PC-3 (cell line): ENCODE data around the gene ADAMTS5. TPM values are rescaled to one million over a fixed set of nuclear protein-coding genes. Genes with fewer than 3 reads are reported as not detected.

Experiments used
- ATAC-seq: fragments of 200-7000 bp; cut with Tn5 transposase; 2 replicates; pipeline ENCODE4 v1.9.1; 2020; ENCODE audit warnings: mild to moderate bottlenecking, moderate library complexity
- Bru-seq: library from RNA; stranded (reverse); fragments of 400-500 nt; gene quantifications from one replicate; lab custom pipeline; 2021; lab: Mats Ljungman, UMichigan
- BruChase-seq, 2 experiments: library from RNA; stranded (reverse); fragments of 400-500 nt; gene quantifications; one replicate each; lab custom pipeline; 2021; lab: Mats Ljungman, UMichigan
- BruUV-seq: library from RNA; stranded (reverse); fragments of 400-500 nt; replicated peaks from 2 replicates; lab custom pipeline; 2021; lab: Mats Ljungman, UMichigan
- CTCF ChIA-PET: fragments of 300-600 bp; sonication (Branson Sonifier 250); formaldehyde crosslinking; loops from one replicate; lab custom pipeline; 2022; ENCODE audit warnings: antibody characterized with exemption; lab: Charles Lee
- POLR2A ChIA-PET: fragments of 300-600 bp; sonication (Branson Sonifier 250); formaldehyde crosslinking; loops from one replicate; lab custom pipeline; 2022; ENCODE audit warnings: antibody characterized with exemption; ENCODE audit not compliant: unreplicated experiment; lab: Charles Lee
- DNase-seq: peaks from one replicate; pipeline ENCODE4 v3.0.0-alpha.2; 2015
- H2AFZ ChIP-seq: fragments of 300-600 bp; sonication (generic); 2 replicates; pipeline ENCODE4 v1.6.0; 2016; ENCODE audit warnings: antibody characterized with exemption, low read length
- H3F3A ChIP-seq: fragments of 300-600 bp; sonication (generic); one replicate; pipeline ENCODE4 v1.6.0; 2017; ENCODE audit warnings: antibody characterized with exemption, low read length, control low read depth, mild to moderate bottlenecking; ENCODE audit not compliant: unreplicated experiment
- H3K27ac ChIP-seq: fragments of 300-600 bp; sonication (generic); 2 replicates; pipeline ENCODE4 v1.5.1; 2016; ENCODE audit warnings: mild to moderate bottlenecking, low read length
- H3K27me3 ChIP-seq: fragments of 300-600 bp; sonication (generic); 2 replicates; pipeline ENCODE4 v1.6.1; 2016; ENCODE audit warnings: low read length, mixed read lengths
- H3K36me3 ChIP-seq: fragments of 300-600 bp; sonication (generic); 2 replicates; pipeline ENCODE4 v1.6.1; 2016; ENCODE audit warnings: low read depth, mixed run types, low read length, mixed read lengths
- H3K4me1 ChIP-seq: fragments of 300-600 bp; sonication (generic); 2 replicates; pipeline ENCODE4 v1.5.1; 2016; ENCODE audit warnings: low read length; ENCODE audit not compliant: insufficient read depth
- H3K4me2 ChIP-seq: fragments of 300-600 bp; sonication (generic); 2 replicates; pipeline ENCODE4 v1.6.0; 2016; ENCODE audit warnings: low read length
- H3K4me3 ChIP-seq: fragments of 300-600 bp; sonication (generic); 2 replicates; pipeline ENCODE4 v1.5.1; 2016; ENCODE audit warnings: mild to moderate bottlenecking, low read length, mixed read lengths
- H3K79me2 ChIP-seq: fragments of 300-600 bp; sonication (generic); 2 replicates; pipeline ENCODE4 v1.6.1; 2017; ENCODE audit warnings: low read length, mixed read lengths
- H3K9ac ChIP-seq: fragments of 300-600 bp; sonication (generic); 2 replicates; pipeline ENCODE4 v1.6.0; 2016; ENCODE audit warnings: mild to moderate bottlenecking, low read length
- H3K9me2 ChIP-seq: fragments of 300-600 bp; sonication (generic); replicated peaks from 2 replicates; pipeline ENCODE4 v1.6.1; 2016; ENCODE audit warnings: mixed run types, low read length, mixed read lengths
- H3K9me3 ChIP-seq: fragments of 300-600 bp; sonication (generic); 2 replicates; pipeline ENCODE4 v1.6.1; 2016; ENCODE audit warnings: low read length, mixed read lengths
- H4K20me1 ChIP-seq: fragments of 300-600 bp; sonication (generic); 2 replicates; pipeline ENCODE4 v1.6.1; 2016; ENCODE audit warnings: low read length, mixed read lengths
- EZH2 ChIP-seq: fragments of 300-600 bp; sonication (generic); IDR thresholded peaks from one replicate; pipeline ENCODE4 v1.6.1; 2017; ENCODE audit warnings: antibody characterized with exemption, mild to moderate bottlenecking, low read length; ENCODE audit not compliant: unreplicated experiment
- EZH2phosphoT487 ChIP-seq: fragments of 300-600 bp; sonication (generic); IDR thresholded peaks from 2 replicates; pipeline ENCODE4 v1.6.1; 2018; ENCODE audit warnings: mild to moderate bottlenecking, antibody characterized with exemption, low read length, borderline replicate concordance
- intact Hi-C: fragments of 100-400 bp; cut with micrococcal nuclease; formaldehyde crosslinking; loops from 2 replicates; pipeline ENCODE4 v1.9.0; 2023
- long read RNA-seq: library from polyadenylated mRNA; unstranded; transcript quantifications from one replicate; pipeline ENCODE4 v2.0.0, GENCODE V29; 2021; ENCODE audit not compliant: unreplicated experiment
- total RNA-seq: library from RNA; depleted of rRNA; stranded (reverse); fragments of >200 nt; gene quantifications from 2 replicates; pipeline ENCODE4 v1.2.3, GENCODE V29; 2014; rRNA removed
- TF ChIP-seq, protein P1 (sequence below): fragments of 300-600 bp; sonication (generic); conservative IDR thresholded peaks from 2 replicates; pipeline ENCODE4 v1.5.1; 2017; ENCODE audit warnings: antibody characterized with exemption, low read depth, mild to moderate bottlenecking, low read length

Gene ADAMTS5
- total RNA-seq (not detected in 2 replicates), Bru-seq, nascent RNA (percentile 15 among the genes with signal in this experiment), BruChase-seq, experiment 1, labeled RNA remaining after a 6-hour chase (percentile 17 among the genes with signal in this experiment), BruChase-seq, experiment 2, labeled RNA remaining after a 2-hour chase (percentile 17 among the genes with signal in this experiment)
- long read RNA-seq, result 0 reads

DNA sequence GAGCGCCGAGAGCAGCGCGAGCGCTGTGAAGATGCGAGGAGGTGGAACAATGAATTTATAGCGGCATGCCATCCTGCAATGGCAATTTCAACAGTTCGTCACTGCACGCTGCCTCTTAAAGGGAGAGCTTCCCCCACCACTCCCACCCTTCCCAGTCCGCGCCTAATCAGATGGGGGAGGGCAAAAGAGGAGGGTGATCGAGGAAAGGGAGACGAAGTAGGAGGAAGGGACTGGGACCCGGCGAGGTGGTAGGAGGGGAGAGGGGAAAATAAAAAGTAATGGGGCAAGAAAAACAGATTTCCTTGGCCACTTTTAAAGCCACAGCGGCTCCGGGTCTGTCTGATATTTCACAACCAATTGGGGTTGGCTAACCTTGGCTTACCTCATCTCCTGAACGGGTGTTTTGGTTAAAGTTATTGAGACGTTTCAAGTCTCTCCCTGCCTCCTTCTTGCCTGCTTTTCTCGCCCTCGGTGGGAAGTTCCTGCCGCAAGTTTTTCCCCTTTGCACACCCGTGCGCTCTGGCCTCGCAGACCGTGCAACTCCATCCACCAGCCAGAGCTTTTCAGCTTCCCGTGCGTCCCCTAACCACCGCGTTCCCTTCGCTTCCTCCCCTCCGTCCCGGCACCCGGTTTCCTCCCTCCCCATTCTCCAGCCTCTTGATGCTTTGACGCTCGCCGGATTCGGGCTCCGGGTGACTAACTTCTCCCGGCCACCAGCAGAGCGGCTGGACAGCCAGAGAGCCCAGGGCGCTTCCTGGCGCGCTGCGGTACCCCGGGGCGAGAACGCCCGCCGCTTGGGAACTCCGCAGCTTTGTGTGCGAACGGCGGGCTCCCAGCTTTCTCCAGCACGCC is at the start of gene ADAMTS5:
TSS of gene ADAMTS5 (minus strand) at position 27 of the 852 bp plus-strand sequence. CDS start 697 bp downstream, outside the sequence.
- H3K4me3 ChIP-seq, result peak within 1 kb of the TSS; percentile 63
- H3K27ac ChIP-seq, result no peak within 1 kb of the TSS
- ATAC-seq, result peak; percentile 80
- H3K36me3 ChIP-seq, result no peaks in the 10 kb centered on the region
- no peaks in the 10 kb centered on the region for H3F3A ChIP-seq
- peak; percentile 14 for DNase-seq
- H4K20me1 ChIP-seq, result no peaks in the 10 kb centered on the region
- ChIA-PET CTCF (no interaction called here), POLR2A (no interaction called here)
- peak within 1 kb of the TSS; percentile 53 for H2AFZ ChIP-seq
- H3K9ac ChIP-seq, result no peak within 1 kb of the TSS
- no peaks in the 10 kb centered on the region for H3K4me1 ChIP-seq
- H3K9me3 ChIP-seq, result no peaks in the 10 kb centered on the region
- H3K79me2 ChIP-seq, result no peaks in the 10 kb centered on the region
- intact Hi-C loops, result loop anchor here (10.0 kb wide), 1 partner anchor 598 kb away; no protein-coding TSS in a partner anchor
- no TSS peak for BruUV-seq
- no peaks in the 10 kb centered on the region for H3K9me2 ChIP-seq
- peak within 1 kb of the TSS; percentile 94 for H3K4me2 ChIP-seq
- peaks cover 18% of the 10 kb centered on the region for H3K27me3 ChIP-seq
- TF ChIP-seq, protein P1, sequence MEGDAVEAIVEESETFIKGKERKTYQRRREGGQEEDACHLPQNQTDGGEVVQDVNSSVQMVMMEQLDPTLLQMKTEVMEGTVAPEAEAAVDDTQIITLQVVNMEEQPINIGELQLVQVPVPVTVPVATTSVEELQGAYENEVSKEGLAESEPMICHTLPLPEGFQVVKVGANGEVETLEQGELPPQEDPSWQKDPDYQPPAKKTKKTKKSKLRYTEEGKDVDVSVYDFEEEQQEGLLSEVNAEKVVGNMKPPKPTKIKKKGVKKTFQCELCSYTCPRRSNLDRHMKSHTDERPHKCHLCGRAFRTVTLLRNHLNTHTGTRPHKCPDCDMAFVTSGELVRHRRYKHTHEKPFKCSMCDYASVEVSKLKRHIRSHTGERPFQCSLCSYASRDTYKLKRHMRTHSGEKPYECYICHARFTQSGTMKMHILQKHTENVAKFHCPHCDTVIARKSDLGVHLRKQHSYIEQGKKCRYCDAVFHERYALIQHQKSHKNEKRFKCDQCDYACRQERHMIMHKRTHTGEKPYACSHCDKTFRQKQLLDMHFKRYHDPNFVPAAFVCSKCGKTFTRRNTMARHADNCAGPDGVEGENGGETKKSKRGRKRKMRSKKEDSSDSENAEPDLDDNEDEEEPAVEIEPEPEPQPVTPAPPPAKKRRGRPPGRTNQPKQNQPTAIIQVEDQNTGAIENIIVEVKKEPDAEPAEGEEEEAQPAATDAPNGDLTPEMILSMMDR, result no peak
- TF ChIP-seq EZH2 (no peak), EZH2phosphoT487 (no peak)

- intact Hi-C loops, result no loop called here
- Histone ChIP-seq H3K9ac (no peak overlapping the region), H2AFZ (no peak overlapping the region), H3K79me2 (no peaks in the 10 kb centered on the region), H3K9me3 (no peaks in the 10 kb centered on the region), H3K9me2 (no peaks in the 10 kb centered on the region), H3K4me2 (no peak overlapping the region), H3K36me3 (no peaks in the 10 kb centered on the region), H3K27ac (no peak overlapping the region), H3K4me3 (no peak overlapping the region), H4K20me1 (no peaks in the 10 kb centered on the region), H3K4me1 (no peaks in the 10 kb centered on the region), H3F3A (no peaks in the 10 kb centered on the region), H3K27me3 (no peaks in the 10 kb centered on the region)
- BruUV-seq, result no TSS peak
- POLR2A ChIA-PET, result no interaction called here
- ATAC-seq, result no peak
- DNase-seq, result no peak
- CTCF ChIA-PET, result no interaction called here
- TF ChIP-seq EZH2phosphoT487, result no peak
- TF ChIP-seq EZH2, result no peak
- TF ChIP-seq, protein P1, result no peak
Observed at GRCh38 chr21:27001526-27001925, 34.6 kb upstream of the ADAMTS5 start.
